CD4-positive, alpha-beta T cell treated with Interleukin-10 for 1 hour (primary cell): ENCODE results near the gene GLS.
"Not testable (repeated sequence)": the region's sequence is repeated elsewhere in the genome, so short reads cannot be mapped to it uniquely, and the experiment has no call there.

Experiments
- DNase-seq: peaks from one replicate; pipeline ENCODE4 v3.0.0-alpha.2; 2020

GLS gene

DNA sequence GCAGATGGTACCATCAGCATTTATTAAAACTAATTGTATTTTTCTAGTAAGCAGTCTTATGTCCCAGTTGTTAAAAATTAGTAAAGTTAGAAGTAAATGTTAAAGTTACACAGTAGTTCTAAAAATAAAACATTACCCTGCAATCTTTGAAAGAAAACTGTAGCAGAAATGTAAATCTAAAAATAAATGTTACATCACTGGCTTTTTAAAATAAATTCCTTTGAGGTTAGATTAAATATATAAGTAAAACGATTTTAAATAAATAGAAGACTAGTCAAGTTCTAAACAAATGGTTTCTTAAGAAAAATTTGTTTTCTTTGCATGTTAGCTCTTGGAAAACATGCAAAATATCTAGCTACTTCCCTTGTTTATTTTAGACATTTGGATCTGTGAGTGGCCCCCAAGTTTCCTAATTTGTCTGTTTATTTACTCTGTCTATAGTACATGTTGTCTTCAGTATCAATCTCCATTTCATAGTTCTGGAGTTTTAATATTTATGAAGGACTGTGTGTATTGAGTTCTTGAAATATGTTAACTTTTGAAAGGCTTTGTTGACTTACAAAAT lies 58.2 kb downstream of the GLS start:
- DNase-seq: no peak

DNA sequence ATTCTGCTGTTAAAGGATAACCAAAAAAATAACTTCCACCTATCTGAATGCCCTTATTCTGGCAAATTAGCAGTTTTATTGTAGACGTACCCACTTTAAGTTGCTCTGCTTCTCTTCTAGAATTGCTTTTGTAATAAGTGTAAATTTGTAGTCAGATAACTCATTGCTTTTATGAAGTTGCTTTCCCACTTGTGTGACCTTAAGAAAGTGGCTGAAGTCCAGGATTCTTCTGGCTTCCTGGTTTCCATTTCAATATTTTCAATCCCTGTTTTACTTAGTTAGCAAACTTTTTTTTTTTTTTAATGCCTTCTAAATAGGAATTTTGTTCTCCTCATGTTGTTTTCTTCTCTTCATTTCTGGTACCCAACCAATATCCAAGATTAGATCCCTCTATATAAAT lies 59.8 kb downstream of the GLS start:
- no peak for DNase-seq

DNA sequence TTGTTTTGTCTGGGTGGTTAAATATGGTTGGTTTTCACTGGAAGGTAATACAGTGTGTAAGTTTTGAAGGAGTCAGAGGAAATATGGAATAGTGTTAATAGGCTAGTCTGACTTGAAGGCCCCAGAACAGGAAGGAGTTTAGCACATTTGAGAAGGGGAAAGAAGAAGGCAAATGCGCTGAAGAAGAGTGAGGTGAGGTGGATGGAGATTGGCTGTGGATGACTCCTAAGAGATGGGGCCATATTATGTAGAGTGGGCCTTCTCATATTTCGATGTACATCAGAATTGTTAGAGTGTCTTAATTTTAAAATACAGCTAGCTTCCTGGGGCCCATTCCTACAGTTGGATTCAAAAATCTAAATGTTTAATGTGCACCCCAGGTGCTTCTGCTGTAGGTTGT lies 61.0 kb downstream of the GLS start:
- no peak for DNase-seq

DNA sequence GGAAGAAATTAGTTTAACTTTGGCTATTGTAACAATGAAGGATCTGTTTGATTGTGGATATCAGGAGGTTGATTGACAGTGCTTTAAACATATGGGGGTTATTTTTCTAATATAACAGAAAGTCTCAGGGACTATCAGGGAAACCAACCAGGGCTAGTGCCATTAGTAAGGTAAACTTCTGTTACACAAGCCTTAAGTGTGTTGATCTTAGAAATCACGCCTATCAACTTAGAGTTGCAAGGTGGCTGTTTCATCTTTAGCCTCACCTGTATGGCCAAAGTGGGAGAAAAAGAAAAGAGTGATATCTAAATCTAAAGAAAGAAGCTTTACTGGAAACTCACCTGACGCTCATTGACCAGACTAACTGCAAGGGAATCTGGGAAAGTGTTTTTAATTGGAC lies 62.1 kb downstream of the GLS start:
- no peak for DNase-seq

DNA sequence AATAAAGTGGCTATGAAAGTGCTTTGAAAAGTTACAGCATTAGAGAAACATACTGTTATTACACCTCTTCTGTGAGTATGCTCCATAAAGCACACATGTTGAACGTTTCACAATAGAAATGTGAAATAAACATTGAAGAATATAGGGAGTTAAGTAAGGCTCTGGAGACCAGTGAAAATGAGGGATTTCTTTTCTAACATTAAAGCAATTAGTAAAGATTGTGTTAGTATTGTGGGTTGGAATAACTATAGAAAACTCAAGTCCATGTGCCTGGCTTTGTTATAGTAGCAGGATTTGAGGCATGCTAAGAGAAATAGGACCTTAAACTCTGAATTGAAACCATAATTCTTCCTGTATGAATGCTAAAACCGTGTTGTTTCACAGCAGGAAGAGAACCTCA lies 63.1 kb downstream of the GLS start:
- no peak for DNase-seq

DNA sequence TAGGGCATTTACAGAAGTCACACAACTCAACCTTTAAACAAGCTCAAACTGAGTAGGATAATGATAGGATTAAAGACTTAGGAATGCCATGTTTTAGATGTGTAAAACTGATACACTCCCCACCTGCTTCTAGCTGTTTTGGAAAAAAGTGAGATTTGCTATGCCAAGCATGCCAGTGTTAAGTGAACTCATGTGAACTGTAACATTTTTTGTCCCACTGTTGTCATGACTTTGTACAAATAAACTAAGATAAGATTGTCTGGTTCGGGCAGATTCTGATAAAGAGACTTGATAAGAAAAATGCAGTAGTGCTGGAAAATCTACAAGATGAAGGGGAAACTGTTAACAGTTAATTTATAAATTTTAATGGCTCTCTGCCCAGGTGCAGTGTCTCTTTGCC lies 66.5 kb downstream of the GLS start:
- DNase-seq: peak; percentile 13

DNA sequence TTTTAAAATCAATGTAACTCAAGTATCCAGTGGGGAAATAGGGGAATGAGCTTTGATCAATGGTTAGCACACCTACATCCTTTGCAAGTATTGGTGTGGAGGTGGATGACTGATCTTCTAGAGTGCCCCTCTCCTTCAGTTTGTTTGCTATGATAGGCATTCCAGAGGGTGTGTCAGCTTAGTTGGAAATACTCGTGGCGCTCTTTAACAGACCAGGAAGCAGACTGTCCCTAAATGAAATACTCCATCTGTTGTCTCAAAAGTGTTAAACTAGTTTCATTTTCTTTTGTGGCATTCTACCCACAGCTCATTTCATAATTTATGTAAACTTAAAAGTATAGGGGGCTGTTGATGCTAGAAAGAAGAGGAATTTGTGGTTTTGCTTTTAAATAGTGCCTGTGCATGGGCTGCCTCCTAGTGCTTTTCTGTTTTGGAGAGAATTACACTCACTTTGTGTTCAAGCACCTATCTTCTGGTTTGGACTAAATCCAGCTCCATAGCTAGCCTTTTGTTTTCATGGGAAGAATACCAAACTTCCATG lies 67.2 kb downstream of the GLS start:
- peak; percentile 41 for DNase-seq

DNA sequence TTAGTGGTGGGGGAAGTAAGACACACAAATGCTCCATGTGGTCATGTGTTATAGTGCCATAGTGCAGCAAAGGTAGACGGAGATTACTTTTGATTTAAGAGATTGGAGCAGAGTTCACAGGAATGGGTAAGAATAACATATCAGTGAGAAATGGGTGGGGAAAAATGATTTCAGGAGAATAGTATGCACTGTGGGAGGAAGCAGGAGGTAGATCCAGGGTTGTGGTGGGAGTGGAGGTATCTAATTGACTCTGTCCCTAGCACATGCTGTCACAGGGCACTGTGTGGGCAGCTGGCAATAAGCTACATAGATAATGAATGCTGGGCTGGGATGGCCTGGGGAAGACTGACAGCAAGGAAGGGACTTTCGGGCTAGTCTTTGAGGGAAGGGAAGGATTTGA lies 68.0 kb downstream of the GLS start:
- no peak for DNase-seq

DNA sequence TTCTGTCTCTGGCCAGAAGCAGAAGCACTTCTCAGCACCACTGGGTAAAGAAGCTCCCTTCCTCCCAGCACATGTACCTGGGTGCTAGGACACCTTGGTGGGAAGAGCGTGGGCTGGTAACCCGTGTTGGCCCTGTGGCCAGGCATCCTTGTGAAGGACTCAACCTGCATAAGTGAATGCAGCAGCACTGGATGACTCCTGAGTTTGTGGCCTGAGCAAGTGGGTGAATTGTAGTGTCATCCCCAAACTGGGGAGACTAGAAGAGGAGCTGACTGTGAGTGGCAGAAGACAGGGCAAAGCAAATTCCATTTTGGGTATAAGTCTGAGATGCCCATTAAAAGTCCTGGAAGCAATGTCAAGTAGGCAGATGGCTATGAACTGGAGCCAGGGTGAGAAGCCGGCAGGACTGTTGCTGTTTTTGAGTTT lies 70.0 kb downstream of the GLS start:
- DNase-seq: no peak

DNA sequence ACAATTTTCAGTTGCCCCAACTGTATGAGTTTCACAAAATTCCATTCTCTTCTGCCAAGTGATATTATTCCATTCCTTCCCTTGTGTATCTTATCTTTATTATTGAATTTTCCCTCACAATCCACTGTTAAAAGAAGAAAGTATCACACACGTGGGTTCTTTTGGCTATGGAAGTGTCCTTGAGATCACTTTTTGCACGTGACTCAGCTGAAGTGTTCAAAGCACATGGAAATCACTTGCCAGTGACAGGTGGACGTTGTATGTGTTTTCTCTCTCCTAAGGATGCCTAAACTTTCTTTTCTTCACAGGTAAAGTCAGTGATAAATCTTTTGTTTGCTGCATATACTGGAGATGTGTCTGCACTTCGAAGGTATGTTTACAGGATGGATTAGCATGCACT lies 72.6 kb downstream of the GLS start:
- no peak for DNase-seq

DNA sequence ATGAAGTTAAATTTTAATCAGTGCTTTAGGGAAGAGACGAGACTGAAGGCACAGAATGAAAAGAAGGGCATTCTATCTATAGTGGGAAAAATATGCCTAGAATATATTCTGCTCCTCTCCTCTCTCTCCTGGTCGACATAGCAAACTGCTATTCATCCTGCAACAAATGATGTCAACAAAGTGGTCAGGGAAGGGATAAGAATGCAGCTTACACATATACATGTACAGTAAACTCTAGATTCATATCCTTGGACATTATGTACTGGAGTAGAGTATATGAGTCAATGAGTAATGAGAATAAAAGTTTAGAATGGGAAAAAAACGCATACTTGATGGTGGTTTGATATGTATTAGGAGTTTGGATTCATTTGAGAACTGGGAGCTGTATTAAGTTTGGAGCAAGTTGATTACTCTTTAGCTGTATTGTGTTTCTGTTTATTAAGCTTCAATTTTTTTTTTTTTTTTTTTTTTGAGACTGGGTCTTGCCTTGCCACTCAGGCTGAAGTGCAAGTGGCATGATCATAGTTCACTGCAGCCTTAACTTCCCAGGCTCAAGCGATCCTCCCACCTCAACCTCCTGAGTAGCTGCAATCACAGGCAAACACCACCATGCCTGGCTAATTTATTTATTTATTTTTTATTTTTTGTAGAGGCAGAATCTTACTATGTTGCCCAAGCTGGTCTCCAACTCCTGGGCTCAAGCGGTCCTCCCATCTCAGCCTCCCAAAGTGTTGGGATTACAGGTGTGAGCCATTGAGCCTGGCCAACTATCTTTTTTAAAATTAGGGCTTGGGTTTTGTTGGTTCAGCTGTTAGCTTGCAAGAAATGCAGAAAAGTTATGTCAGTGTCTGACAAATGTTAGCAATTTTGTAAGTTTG lies 79.5 kb downstream of the GLS start:
- DNase-seq: no peak

DNA sequence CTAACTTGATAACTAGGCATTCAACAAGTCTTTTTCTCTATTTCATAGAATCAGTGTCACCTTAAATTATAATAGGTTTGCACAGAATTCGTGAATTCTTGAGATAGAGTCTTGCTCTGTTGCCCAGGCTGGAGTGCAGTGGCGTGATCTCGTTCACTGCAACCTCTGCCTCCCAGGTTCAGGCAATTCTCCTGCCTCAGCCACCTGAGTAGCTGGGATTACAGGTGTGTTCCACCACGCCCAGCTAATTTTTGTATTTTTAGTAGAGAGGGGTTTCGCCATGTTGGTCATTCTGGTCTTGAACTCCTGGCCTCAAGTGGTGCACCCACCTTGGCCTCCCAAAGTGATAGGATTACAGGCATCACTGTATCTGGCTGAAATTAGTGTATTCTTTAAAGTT lies 80.5 kb downstream of the GLS start:
- not testable (repeated sequence) for DNase-seq

DNA sequence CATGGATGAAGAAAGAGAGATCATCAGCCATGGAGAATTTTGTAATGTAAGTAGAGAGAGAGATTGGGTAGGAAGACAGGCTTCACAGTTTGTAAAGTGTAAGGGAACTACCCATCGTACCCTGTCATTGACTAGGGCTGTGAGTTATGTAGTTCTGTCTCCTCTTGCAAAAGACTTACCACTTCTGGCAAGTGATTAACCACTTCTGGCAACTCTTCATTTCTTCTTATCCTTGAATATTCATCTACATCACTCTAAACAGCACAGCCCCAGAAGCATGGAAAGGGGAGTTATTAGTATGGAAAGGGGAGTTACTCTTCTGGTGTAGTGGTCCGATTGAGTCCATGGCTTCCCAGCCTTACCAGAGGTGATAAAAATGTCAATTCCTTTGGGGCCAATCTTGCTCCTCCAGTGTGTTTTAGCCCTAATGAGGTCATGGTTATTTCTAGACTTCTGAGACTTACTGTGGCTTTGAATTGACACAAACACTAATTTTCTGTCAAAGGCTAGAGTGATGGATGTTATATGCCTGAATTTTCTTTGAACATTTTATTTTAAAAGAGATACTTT lies 81.4 kb downstream of the GLS start:
- no peak for DNase-seq

DNA sequence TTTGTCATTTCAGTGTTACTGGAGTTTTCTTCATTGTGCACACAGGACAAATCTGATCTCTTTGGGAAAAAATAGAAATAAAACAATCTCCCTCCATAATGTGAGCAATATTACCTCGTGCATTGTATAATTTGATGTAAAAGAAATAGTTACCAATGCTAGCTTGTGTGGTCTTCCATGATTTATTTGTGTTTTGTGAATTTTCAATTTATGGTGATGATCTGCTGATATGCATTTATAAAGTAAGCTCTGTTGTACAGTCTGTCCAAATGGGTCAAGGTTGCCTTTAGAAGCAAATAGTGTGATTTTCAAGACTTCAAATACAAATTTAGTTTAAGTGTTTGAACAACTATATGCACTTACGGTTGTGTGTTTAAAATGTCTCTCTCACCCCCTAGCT lies 82.5 kb downstream of the GLS start:
- no peak for DNase-seq

DNA sequence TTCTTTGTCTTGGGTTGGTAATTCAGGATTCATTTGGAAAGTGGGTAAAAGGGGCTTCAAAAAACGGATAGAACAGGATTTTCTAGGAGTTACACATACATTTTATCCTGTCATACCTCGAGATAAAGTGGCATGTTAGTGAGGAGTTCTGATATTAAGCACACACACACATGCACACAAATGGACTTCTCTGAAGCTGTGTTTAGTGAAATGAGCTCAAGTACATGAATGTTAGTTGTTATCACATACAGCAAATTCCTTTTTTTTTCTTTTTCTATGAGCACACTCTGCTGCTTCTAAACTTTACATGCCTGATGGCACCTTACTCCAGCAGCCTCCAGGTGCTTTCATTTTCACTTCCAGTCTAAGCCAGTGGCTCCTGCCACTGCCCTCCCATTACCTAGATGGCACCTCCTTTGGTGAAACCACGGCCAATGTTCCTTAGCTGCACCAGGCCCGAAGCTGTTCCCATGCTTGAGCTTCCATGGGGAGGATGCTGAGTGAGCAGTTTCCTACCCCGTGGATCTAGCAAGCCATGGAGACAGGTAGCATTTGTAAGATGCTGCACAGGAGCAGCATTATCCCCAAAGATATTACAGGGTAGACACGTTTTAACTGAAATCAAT lies 83.7 kb downstream of the GLS start:
- peak; percentile 29 for DNase-seq

DNA sequence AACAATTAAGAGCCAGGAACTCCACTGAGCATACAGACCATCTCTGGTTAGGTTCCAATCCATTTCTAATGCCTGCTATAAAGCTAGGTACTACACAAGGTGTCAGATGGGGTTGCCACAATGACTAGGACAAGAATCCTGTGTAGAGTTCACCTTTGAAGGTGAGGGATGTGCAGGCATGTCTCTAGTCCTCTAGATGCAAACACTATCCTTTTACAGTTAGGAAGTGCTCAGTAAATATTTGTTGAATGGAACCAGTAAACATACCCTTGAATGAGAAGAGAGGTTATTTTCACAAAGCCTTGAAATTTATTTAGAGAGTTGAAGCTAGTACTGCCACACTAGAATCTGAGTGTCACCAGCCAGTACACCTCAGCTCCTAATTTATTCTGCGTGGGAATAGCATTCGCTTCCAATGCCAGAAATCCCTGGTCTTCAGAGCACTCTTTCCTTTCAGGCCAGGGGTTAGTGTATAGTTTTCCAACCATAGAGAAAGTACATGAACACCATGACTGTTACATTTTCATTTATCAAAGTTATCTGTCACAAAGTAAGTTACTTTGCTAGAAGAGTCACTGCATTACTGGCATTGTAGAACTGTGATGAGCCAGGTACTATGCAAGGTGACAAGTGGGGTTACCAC lies 85.1 kb downstream of the GLS start:
- no peak for DNase-seq

DNA sequence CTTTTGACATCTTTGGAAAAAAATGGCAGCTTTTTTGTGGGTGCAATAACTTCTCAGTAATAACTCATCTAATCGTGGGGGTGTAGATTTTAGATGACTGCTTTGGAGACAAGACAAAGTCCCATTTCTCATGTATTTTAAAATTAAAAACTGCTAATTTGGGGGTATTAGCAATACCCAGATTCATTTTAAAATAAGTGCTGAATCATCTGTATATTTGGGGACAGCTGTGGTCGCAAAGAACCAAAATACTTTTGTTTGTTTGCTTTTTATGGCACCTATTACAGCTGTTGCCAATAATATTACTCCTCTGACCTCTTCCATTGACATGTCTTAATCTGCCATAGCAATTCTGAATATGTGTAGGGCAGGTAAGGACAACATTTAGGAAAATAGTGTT lies 87.9 kb downstream of the GLS start:
- DNase-seq: no peak

DNA sequence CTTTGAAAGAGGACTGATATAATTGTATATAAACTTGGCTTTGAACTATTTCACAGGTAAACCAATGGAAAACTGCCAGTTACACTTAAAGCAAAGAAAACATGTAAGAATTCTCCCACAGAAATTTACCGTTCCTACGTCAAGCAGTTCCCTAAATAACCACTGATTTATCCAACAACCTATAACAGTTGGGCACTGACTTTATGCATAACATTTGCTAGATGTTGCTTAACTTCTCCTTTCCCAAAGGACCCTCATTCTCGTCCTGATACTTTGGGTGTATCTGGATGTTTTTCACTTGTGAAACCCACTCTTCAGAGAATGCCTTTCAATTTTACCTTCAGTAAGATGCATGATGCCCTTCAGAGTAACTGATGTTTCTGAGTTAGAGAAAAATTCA lies 89.5 kb downstream of the GLS start:
- no peak for DNase-seq

DNA sequence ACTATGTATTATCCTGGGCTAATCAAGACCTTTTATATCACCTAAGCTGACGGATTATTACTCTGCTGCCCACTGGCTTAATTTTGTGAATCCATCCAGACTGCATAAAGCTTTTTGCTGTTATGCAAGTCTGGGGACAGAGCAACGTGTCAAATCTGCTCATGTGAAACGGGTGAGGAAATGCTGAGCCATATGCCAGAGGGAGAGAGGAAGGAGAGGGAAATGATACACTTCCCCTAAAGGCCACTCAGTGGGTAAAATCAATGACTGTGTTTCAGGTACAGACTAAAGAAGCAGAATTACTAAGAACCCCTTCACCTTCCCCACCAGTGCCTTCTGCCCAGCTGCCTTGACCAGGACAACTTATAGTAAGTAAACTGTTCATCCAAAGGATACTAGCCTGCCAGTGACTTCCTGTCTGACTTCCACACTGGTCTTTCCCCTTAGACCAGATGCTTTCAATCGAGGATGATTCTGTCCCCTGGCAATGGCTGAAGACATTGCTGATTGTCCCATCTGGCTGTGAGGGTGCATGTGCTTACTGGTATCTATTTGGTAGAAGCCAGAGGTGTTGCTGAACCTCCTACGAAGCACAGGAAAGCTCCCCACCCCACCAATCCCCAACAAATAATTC lies 90.4 kb downstream of the GLS start:
- no peak for DNase-seq

DNA sequence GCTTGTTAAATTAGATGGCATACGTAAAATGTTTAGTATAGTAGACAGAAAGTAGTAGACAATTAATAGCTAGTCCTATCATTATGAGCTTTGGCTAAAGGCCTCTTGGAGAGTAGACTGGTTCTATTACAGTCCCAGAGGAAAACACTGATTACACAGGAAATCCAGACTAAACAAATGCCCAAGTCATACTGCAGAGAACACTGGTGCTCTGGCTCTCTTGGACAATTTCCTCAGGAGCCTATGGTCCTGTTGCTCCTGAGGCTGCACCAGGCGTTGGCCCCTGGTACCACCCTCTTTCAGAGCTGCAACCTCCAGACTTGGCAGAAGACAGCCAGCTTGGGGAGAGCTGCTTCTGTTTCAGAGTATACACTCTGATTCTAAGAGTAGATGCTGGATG lies 91.6 kb downstream of the GLS start:
- DNase-seq: no peak

DNA sequence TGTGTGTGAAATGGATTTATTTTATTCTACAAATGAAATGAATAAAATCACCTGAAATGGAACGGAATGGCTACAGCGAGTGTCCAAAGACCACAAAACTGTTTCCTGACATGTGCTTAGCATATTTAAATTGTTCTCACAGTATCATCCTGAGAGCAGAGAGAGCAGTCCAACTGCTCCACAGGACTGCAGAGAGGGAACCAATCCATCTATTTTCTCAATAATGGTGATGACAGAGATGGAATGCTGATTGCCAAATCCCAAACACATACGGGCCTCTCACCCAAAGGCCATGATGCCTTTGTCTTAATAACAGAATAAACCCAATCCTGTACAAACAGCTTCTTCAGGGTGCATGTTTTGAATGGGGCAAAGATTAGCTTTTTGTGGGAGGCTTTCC lies 92.2 kb downstream of the GLS start:
- no peak for DNase-seq

DNA sequence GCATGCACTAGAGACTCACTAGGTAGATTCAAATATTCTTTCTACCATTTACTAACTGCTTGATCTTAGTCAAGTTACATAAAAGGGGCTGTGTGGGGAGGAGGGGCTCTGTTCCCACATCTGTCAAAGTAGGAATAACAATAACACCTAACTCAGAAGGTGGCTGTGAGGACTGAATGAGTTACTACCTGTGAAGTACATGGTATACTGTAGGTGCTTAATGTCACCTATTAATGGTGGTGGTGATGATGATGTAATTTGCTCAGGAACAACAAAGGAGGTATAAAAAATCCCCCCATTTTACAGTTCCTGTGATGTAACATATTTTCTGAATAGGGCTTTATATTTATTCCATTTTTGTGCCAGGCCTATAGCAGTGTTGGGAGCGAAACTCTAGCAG lies 92.6 kb downstream of the GLS start:
- DNase-seq: no peak
